CMK (cell line): Measurements from ENCODE around the gene SSH3.

Experiments
- DNase-seq: peaks from one replicate; pipeline ENCODE4 v3.0.0-alpha.2; 2010; ENCODE audit warnings: low read depth

Gene SSH3

GRCh38 chr11:67268081-67268961 is 35.0 kb upstream of the SSH3 start:
- no peak for DNase-seq

GRCh38 chr11:67268962-67269268 is 34.4 kb upstream of the SSH3 start:
- DNase-seq = no peak

GRCh38 chr11:67269401-67270255 is 33.7 kb upstream of the SSH3 start:
- DNase-seq = no peak

- peak; percentile 87 for DNase-seq
Observed at GRCh38 chr11:67270256-67271204, 32.8 kb upstream of the SSH3 start.

- DNase-seq = no peak
Observed at GRCh38 chr11:67271205-67271540, 32.2 kb upstream of the SSH3 start.

- no peak for DNase-seq
Observed at GRCh38 chr11:67271541-67272284, 31.6 kb upstream of the SSH3 start.

GRCh38 chr11:67272327-67273259 is 30.7 kb upstream of the SSH3 start:
- no peak for DNase-seq

GRCh38 chr11:67273260-67273990 is 29.9 kb upstream of the SSH3 start:
- DNase-seq = no peak

- no peak for DNase-seq
Observed at GRCh38 chr11:67274768-67275605, 28.3 kb upstream of the SSH3 start.

GRCh38 chr11:67275606-67276409 is 27.5 kb upstream of the SSH3 start:
- no peak for DNase-seq

GRCh38 chr11:67276781-67277230 is 26.5 kb upstream of the SSH3 start:
- peak; percentile 92 for DNase-seq

- DNase-seq = peak; percentile 98
Observed at GRCh38 chr11:67277231-67277961, 25.9 kb upstream of the SSH3 start.

GRCh38 chr11:67278135-67278938 is 25.0 kb upstream of the SSH3 start:
- DNase-seq = no peak

- no peak for DNase-seq
Observed at GRCh38 chr11:67278939-67279588, 24.3 kb upstream of the SSH3 start.

GRCh38 chr11:67279589-67280340 is 23.6 kb upstream of the SSH3 start:
- no peak for DNase-seq
